IPS DF 6.9 (cell line): Measurements from ENCODE around the gene HDAC1.
A peak's percentile ranks its signal among the peaks of the same experiment; 100 is the strongest.

Source experiments
- DNase-seq: peaks from one replicate; pipeline ENCODE4 v3.0.0-alpha.2; 2013; ENCODE audit warnings: low read depth, low spot score
- H3K27ac ChIP-seq: one replicate; pipeline ENCODE4 v1.5.1; 2013; ENCODE audit warnings: low read length, control low read depth
- H3K27me3 ChIP-seq: 2 replicates; pipeline ENCODE4 v1.6.1; 2013; ENCODE audit warnings: mild to moderate bottlenecking, low read length; ENCODE audit not compliant: control insufficient read depth, insufficient read depth
- H3K36me3 ChIP-seq: 2 replicates; pipeline ENCODE4 v1.6.1; 2013; ENCODE audit warnings: low read length; ENCODE audit not compliant: control insufficient read depth, insufficient read depth
- H3K4me1 ChIP-seq: 2 replicates; pipeline ENCODE4 v1.6.1; 2013; ENCODE audit warnings: low read length; ENCODE audit not compliant: control insufficient read depth, insufficient read depth
- H3K4me3 ChIP-seq: 2 replicates; pipeline ENCODE4 v1.5.1; 2013; ENCODE audit warnings: mild to moderate bottlenecking, low read length
- H3K9me3 ChIP-seq: 2 replicates; pipeline ENCODE4 v1.6.1; 2013; ENCODE audit warnings: low read length, inconsistent platforms; ENCODE audit not compliant: control insufficient read depth, insufficient read depth
- WGBS: extraction: QIAGEN DNeasy Blood & Tissue Kit; methylation state at CpG from one replicate; pipeline ENCODE4 v1.1.7; 2013; ENCODE audit warnings: mixed read lengths, missing lambda C conversion rate; ENCODE audit not compliant: insufficient read length, insufficient coverage; 5-methylcytosine and 5-hydroxymethylcytosine counted together

HDAC1 gene

GRCh38 chr1:32336591-32336932 is 44.7 kb downstream of the HDAC1 start:
- DNase-seq = no peak
- Histone ChIP-seq H3K4me3 (peak overlapping the region; percentile 98; the same call in 1 of the 2 replicates), H3K36me3 (peaks cover 12% of the 10 kb centered on the region; the same call in 1 of the 2 replicates), H3K4me1 (peaks cover 15% of the 10 kb centered on the region), H3K9me3 (no peaks in the 10 kb centered on the region), H3K27me3 (no peaks in the 10 kb centered on the region), H3K27ac (no peak overlapping the region)
- WGBS = no CpG with 5 or more reads among the region's 15 CpGs

GRCh38 chr1:32336963-32337675 is 45.2 kb downstream of the HDAC1 start:
- peaks cover 15% of the 10 kb centered on the region for H3K4me1 ChIP-seq
- no CpG with 5 or more reads among the region's 8 CpGs for WGBS
- no peak overlapping the region for H3K4me3 ChIP-seq
- peaks cover 12% of the 10 kb centered on the region; the same call in 1 of the 2 replicates for H3K36me3 ChIP-seq
- no peak overlapping the region for H3K27ac ChIP-seq
- no peak for DNase-seq
- no peaks in the 10 kb centered on the region for H3K9me3 ChIP-seq
- no peaks in the 10 kb centered on the region for H3K27me3 ChIP-seq

- Histone ChIP-seq H3K4me3 (no peak overlapping the region), H3K9me3 (no peaks in the 10 kb centered on the region), H3K36me3 (peaks cover 8% of the 10 kb centered on the region; the same call in 1 of the 2 replicates), H3K4me1 (peaks cover 11% of the 10 kb centered on the region), H3K27me3 (no peaks in the 10 kb centered on the region), H3K27ac (no peak overlapping the region)
- no peak for DNase-seq
- WGBS = no CpG with 5 or more reads among the region's 16 CpGs
Measured at GRCh38 chr1:32337855-32338636, 46.2 kb downstream of the HDAC1 start.

GRCh38 chr1:32338637-32339145 is 46.8 kb downstream of the HDAC1 start:
- no peaks in the 10 kb centered on the region for H3K27me3 ChIP-seq
- H3K36me3 ChIP-seq = peaks cover 8% of the 10 kb centered on the region; the same call in 1 of the 2 replicates
- H3K4me3 ChIP-seq = no peak overlapping the region
- no peak overlapping the region for H3K27ac ChIP-seq
- no CpG with 5 or more reads among the region's 14 CpGs for WGBS
- DNase-seq = no peak
- H3K4me1 ChIP-seq = peaks cover 11% of the 10 kb centered on the region
- H3K9me3 ChIP-seq = no peaks in the 10 kb centered on the region

- no peaks in the 10 kb centered on the region for H3K27me3 ChIP-seq
- H3K27ac ChIP-seq = no peak overlapping the region
- H3K4me3 ChIP-seq = no peak overlapping the region
- H3K36me3 ChIP-seq = peaks cover 2% of the 10 kb centered on the region; the same call in 1 of the 2 replicates
- WGBS = no CpG with 5 or more reads among the region's 5 CpGs
- no peak for DNase-seq
- peaks cover 8% of the 10 kb centered on the region for H3K4me1 ChIP-seq
- H3K9me3 ChIP-seq = no peaks in the 10 kb centered on the region
Measured at GRCh38 chr1:32339363-32339978, 47.6 kb downstream of the HDAC1 start.

GRCh38 chr1:32341186-32341757 is 49.4 kb downstream of the HDAC1 start:
- Histone ChIP-seq H3K4me3 (no peak overlapping the region), H3K27me3 (no peaks in the 10 kb centered on the region), H3K4me1 (peaks cover 7% of the 10 kb centered on the region; the same call in 1 of the 2 replicates), H3K9me3 (no peaks in the 10 kb centered on the region), H3K27ac (no peak overlapping the region), H3K36me3 (no peaks in the 10 kb centered on the region)
- WGBS = no CpG with 5 or more reads among the region's 11 CpGs
- no peak for DNase-seq

- no peak for DNase-seq
- Histone ChIP-seq H3K9me3 (no peaks in the 10 kb centered on the region), H3K4me3 (no peak overlapping the region), H3K27me3 (no peaks in the 10 kb centered on the region), H3K27ac (no peak overlapping the region), H3K36me3 (no peaks in the 10 kb centered on the region), H3K4me1 (0 out of 2 replicates have a peak, but pooled peaks cover 6% of the 10 kb centered on the region)
- no CpG with 5 or more reads among the region's 5 CpGs for WGBS
Measured at GRCh38 chr1:32341971-32342370, 50.1 kb downstream of the HDAC1 start.

GRCh38 chr1:32342704-32343103 is 50.8 kb downstream of the HDAC1 start:
- H3K36me3 ChIP-seq = no peaks in the 10 kb centered on the region
- H3K4me3 ChIP-seq = no peak overlapping the region
- DNase-seq = no peak
- no peaks in the 10 kb centered on the region for H3K9me3 ChIP-seq
- 0 out of 2 replicates have a peak, but pooled peaks cover 4% of the 10 kb centered on the region for H3K4me1 ChIP-seq
- WGBS = no CpG with 5 or more reads among the region's 10 CpGs
- H3K27ac ChIP-seq = no peak overlapping the region
- no peaks in the 10 kb centered on the region for H3K27me3 ChIP-seq

GRCh38 chr1:32345289-32345827 is 53.5 kb downstream of the HDAC1 start:
- WGBS = no CpG with 5 or more reads among the region's 8 CpGs
- Histone ChIP-seq H3K4me1 (0 out of 2 replicates have a peak, but pooled peaks cover 4% of the 10 kb centered on the region), H3K4me3 (no peak overlapping the region), H3K9me3 (no peaks in the 10 kb centered on the region), H3K27ac (no peak overlapping the region), H3K36me3 (no peaks in the 10 kb centered on the region), H3K27me3 (peaks cover under 1% of the 10 kb centered on the region; the same call in 1 of the 2 replicates)
- DNase-seq = no peak
